Mesenchymal stem cell (in vitro differentiated cells and primary cell): ENCODE measurements around the gene RPTOR.

Experiments used
- DNase-seq: peaks from one replicate; pipeline ENCODE4 v3.0.0-alpha.2; 2013
- H2AFZ ChIP-seq: one replicate; pipeline ENCODE4 v1.6.1; 2013; ENCODE audit warnings: low read depth, mild to moderate bottlenecking, control low read depth, inconsistent platforms, low read length, moderate library complexity
- H2AK5ac ChIP-seq: 2 replicates; pipeline ENCODE4 v1.6.1; 2013; ENCODE audit warnings: low read length, moderate library complexity, mild to moderate bottlenecking, inconsistent platforms; ENCODE audit not compliant: severe bottlenecking
- H2BK120ac ChIP-seq: one replicate; pipeline ENCODE4 v1.6.1; 2013; ENCODE audit warnings: low read depth, mild to moderate bottlenecking, inconsistent platforms, low read length, moderate library complexity
- H2BK12ac ChIP-seq, 2 experiments: one replicate each; pipeline ENCODE4 v1.6.1; 2013; ENCODE audit warnings: inconsistent platforms in 2 of 2, low read length in 2 of 2, mild to moderate bottlenecking in 2 of 2, moderate library complexity in 2 of 2, control low read depth in 1 of 2
- H2BK15ac ChIP-seq: one replicate; pipeline ENCODE4 v1.6.1; 2013; ENCODE audit warnings: mild to moderate bottlenecking, low read depth, inconsistent platforms; ENCODE audit not compliant: poor library complexity, severe bottlenecking
- H2BK5ac ChIP-seq: 2 replicates; pipeline ENCODE4 v1.6.1; 2013; ENCODE audit warnings: low read depth, mild to moderate bottlenecking, low read length, control low read depth, inconsistent platforms; ENCODE audit not compliant: poor library complexity, severe bottlenecking
- H3K14ac ChIP-seq, 2 experiments: one replicate each; pipeline ENCODE4 v1.6.1; 2013; ENCODE audit warnings: inconsistent platforms in 2 of 2, low read length in 2 of 2, control low read depth in 1 of 2, mild to moderate bottlenecking in 1 of 2, moderate library complexity in 1 of 2
- H3K18ac ChIP-seq, 2 experiments: one replicate each; pipeline ENCODE4 v1.6.1; 2013; ENCODE audit warnings: inconsistent platforms in 2 of 2, low read length in 2 of 2, control low read depth in 1 of 2, low read depth in 1 of 2, mild to moderate bottlenecking in 1 of 2
- H3K23ac ChIP-seq, 2 experiments: one replicate each; pipeline ENCODE4 v1.6.1; 2013; ENCODE audit warnings: inconsistent platforms in 2 of 2, low read length in 2 of 2, mild to moderate bottlenecking in 2 of 2, moderate library complexity in 2 of 2, control low read depth in 1 of 2
- H3K27ac ChIP-seq: 2 replicates; pipeline ENCODE4 v1.5.1; 2013; ENCODE audit warnings: mild to moderate bottlenecking, moderate library complexity, low read length, control low read depth, inconsistent platforms; ENCODE audit not compliant: poor library complexity, severe bottlenecking
- H3K27me3 ChIP-seq, 2 experiments: 2 replicates each; pipeline versions ENCODE4 v1.6.1 to v1.7.0; 2013; ENCODE audit warnings: low read length in 2 of 2, mild to moderate bottlenecking in 2 of 2, moderate library complexity in 2 of 2, control low read depth in 1 of 2, inconsistent platforms in 1 of 2; ENCODE audit not compliant: control insufficient read depth in 1 of 2, insufficient read depth in 1 of 2
- H3K36me3 ChIP-seq, 2 experiments: 2 replicates each; pipeline versions ENCODE4 v1.6.1 to v1.7.0; 2013; ENCODE audit warnings: low read length in 2 of 2, control low read depth in 1 of 2, inconsistent platforms in 1 of 2, low read depth in 1 of 2, mild to moderate bottlenecking in 1 of 2; ENCODE audit not compliant: insufficient read depth in 2 of 2, control insufficient read depth in 1 of 2
- H3K4ac ChIP-seq, 2 experiments: one replicate each; pipeline ENCODE4 v1.6.1; 2013; ENCODE audit warnings: inconsistent platforms in 2 of 2, low read length in 2 of 2, mild to moderate bottlenecking in 2 of 2, moderate library complexity in 2 of 2, control low read depth in 1 of 2, low read depth in 1 of 2
- H3K4me1 ChIP-seq: 2 replicates; pipeline ENCODE4 v1.6.1; 2013; ENCODE audit warnings: low read depth, low read length, control low read depth; ENCODE audit not compliant: control insufficient read depth, insufficient read depth
- H3K4me2 ChIP-seq: 2 replicates; pipeline ENCODE4 v1.6.1; 2013; ENCODE audit warnings: low read length, mild to moderate bottlenecking, inconsistent platforms; ENCODE audit not compliant: poor library complexity, severe bottlenecking
- H3K4me3 ChIP-seq, 2 experiments: 2 replicates each; pipeline versions ENCODE4 v1.5.1 to v1.7.0; 2013; ENCODE audit warnings: low read length in 2 of 2, mild to moderate bottlenecking in 2 of 2, control low read depth in 1 of 2, low read depth in 1 of 2; ENCODE audit not compliant: insufficient read depth in 1 of 2
- H3K79me1 ChIP-seq: replicated peaks from 2 replicates; pipeline ENCODE4 v1.6.1; 2013; ENCODE audit warnings: mild to moderate bottlenecking, control low read depth, low read length, inconsistent platforms; ENCODE audit not compliant: poor library complexity, severe bottlenecking
- H3K9ac ChIP-seq: 2 replicates; pipeline ENCODE4 v1.7.0; 2013; ENCODE audit warnings: mild to moderate bottlenecking, low read length, moderate library complexity
- H3K9me3 ChIP-seq: 2 replicates; pipeline ENCODE4 v1.7.0; 2013; ENCODE audit warnings: mild to moderate bottlenecking, low read length; ENCODE audit not compliant: control insufficient read depth
- H4K8ac ChIP-seq: one replicate; pipeline ENCODE4 v1.6.1; 2013; ENCODE audit warnings: inconsistent platforms, mild to moderate bottlenecking, low read length, moderate library complexity
- H4K91ac ChIP-seq: one replicate; pipeline ENCODE4 v1.6.1; 2013; ENCODE audit warnings: mild to moderate bottlenecking, low read length, inconsistent platforms
- WGBS: methylation state at CpG from one replicate; pipeline ENCODE4 v1.1.7; 2013; ENCODE audit warnings: mixed read lengths; 5-methylcytosine and 5-hydroxymethylcytosine counted together

RPTOR gene

DNA sequence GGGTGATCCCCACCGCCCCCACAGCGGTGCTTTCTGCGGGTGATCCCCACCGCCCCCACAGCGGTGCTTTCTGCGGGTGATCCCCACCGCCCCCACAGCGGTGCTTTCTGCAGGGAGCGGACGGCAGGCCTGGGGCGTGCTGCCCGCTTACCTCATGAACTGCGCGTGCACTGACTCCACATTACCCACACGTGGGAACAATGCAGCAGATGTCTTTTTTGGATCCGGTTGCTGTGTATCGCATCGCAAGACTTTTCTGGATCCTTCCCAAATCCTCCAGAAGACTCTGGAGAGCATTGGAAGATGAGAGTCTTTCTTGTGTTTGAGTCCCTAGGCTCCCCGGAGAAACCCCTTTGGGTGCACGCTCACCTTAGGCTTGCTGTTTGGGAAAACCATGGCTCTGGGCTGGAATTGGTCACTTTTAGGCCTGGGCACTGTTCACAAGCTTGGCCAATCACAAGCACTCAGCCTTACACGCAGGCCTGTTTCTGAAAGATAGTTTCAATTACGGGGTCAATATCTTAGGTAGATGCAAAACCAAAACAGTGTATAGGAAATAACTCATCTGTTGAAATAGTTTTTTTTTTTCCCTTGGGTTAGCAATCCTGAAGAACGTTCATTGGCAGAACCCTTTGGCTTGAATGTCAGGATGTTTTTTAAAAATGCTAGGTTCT is 201.8 kb downstream of the RPTOR start:
- no peak overlapping the region for H3K27ac ChIP-seq
- H3K27me3 ChIP-seq: no peaks in the 10 kb centered on the region
- H3K23ac ChIP-seq: no peak overlapping the region
- peaks cover 7% of the 10 kb centered on the region for H3K4me1 ChIP-seq
- 97% methylated on average over 21 of the region's 23 CpGs for WGBS
- no peak for DNase-seq
- H3K79me1 ChIP-seq: peaks cover 20% of the 10 kb centered on the region
- no peak overlapping the region for H2AK5ac ChIP-seq
- H4K8ac ChIP-seq: no peak overlapping the region
- H3K36me3 ChIP-seq: peaks cover 9 to 26% of the 10 kb centered on the region in 2 experiments
- H3K9ac ChIP-seq: no peak overlapping the region
- no peak overlapping the region for H2BK15ac ChIP-seq
- no peak overlapping the region for H3K4me3 ChIP-seq
- no peak overlapping the region for H2AFZ ChIP-seq
- no peak overlapping the region for H4K91ac ChIP-seq
- H3K4ac ChIP-seq: no peak overlapping the region
- H2BK12ac ChIP-seq: no peak overlapping the region
- H3K18ac ChIP-seq: no peak overlapping the region
- H3K4me2 ChIP-seq: no peak overlapping the region
- no peak overlapping the region for H2BK5ac ChIP-seq
- no peak overlapping the region for H2BK120ac ChIP-seq
- H3K14ac ChIP-seq: no peak overlapping the region
- no peaks in the 10 kb centered on the region for H3K9me3 ChIP-seq

DNA sequence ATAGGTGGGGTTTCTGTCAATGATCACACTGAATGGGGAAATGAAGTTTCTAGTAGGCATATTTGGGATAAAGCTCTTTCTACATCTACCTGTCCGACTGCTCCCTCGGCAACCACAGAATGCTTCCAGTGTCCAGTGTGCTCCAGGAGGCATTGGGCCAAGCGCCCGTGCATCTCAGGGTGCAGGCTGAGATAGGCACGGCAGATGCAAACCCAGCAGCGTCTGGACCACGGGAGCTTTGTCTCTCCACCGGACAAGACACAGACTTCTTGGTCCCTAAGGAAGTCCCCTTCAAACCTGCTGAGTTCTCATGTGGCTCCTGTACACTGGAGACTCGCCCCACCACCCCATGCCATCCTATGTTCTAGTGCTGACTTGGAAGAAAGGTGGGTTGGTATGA is 202.8 kb downstream of the RPTOR start:
- Histone ChIP-seq H3K27me3 (no peaks in the 10 kb centered on the region), H3K4me3 (no peak overlapping the region), H3K4me1 (peaks cover 15% of the 10 kb centered on the region), H4K91ac (no peak overlapping the region), H3K4ac (no peak overlapping the region), H3K9me3 (no peaks in the 10 kb centered on the region), H3K36me3 (peaks cover 6 to 17% of the 10 kb centered on the region in 2 experiments), H3K79me1 (peaks cover 13% of the 10 kb centered on the region), H3K23ac (no peak overlapping the region), H3K27ac (no peak overlapping the region), H2BK120ac (no peak overlapping the region), H4K8ac (no peak overlapping the region), H2AFZ (no peak overlapping the region), H3K14ac (no peak overlapping the region), H2BK5ac (no peak overlapping the region), H3K18ac (no peak overlapping the region), H3K9ac (no peak overlapping the region), H2BK12ac (no peak overlapping the region), H3K4me2 (no peak overlapping the region), H2BK15ac (no peak overlapping the region), H2AK5ac (no peak overlapping the region)
- DNase-seq: no peak
- 94% methylated on average over 9 of the region's 9 CpGs for WGBS

DNA sequence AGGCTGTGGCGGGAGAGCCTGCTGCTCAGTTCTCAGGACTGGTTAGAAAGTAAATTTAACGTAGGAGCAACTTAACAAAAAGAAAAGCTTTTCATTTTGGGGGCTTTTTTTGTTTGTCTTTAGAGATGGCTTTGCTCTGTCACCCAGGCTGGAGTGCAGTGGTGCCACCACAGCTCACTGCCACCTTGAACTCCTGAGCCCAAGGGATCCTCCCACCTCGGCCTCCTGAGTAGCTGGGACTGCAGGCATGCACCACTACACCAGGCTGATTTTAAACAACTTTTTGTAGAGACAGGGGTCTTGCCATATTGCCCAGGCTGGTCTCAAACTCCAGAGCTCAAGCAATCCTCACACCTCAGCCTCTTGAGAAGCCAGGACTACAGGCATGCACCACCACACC is 205.0 kb downstream of the RPTOR start:
- no peaks in the 10 kb centered on the region for H3K27me3 ChIP-seq
- no peak overlapping the region for H3K9ac ChIP-seq
- no peak overlapping the region for H2BK120ac ChIP-seq
- no peak overlapping the region for H4K8ac ChIP-seq
- no peak overlapping the region for H2AFZ ChIP-seq
- H2BK12ac ChIP-seq: no peak overlapping the region
- no peak for DNase-seq
- no peak overlapping the region for H2BK5ac ChIP-seq
- no peak overlapping the region for H3K4ac ChIP-seq
- no peak overlapping the region for H3K14ac ChIP-seq
- no peak overlapping the region for H3K27ac ChIP-seq
- no peak overlapping the region for H2AK5ac ChIP-seq
- H3K4me1 ChIP-seq: peaks cover 15% of the 10 kb centered on the region
- no peak overlapping the region for H2BK15ac ChIP-seq
- H3K4me2 ChIP-seq: no peak overlapping the region
- no peak overlapping the region for H3K4me3 ChIP-seq
- H3K23ac ChIP-seq: no peak overlapping the region
- peaks cover 11 to 18% of the 10 kb centered on the region in 2 experiments for H3K36me3 ChIP-seq
- WGBS: 83% methylated on average over 2 of the region's 3 CpGs
- no peak overlapping the region for H4K91ac ChIP-seq
- H3K9me3 ChIP-seq: no peaks in the 10 kb centered on the region
- H3K79me1 ChIP-seq: peaks cover 17% of the 10 kb centered on the region
- no peak overlapping the region for H3K18ac ChIP-seq

DNA sequence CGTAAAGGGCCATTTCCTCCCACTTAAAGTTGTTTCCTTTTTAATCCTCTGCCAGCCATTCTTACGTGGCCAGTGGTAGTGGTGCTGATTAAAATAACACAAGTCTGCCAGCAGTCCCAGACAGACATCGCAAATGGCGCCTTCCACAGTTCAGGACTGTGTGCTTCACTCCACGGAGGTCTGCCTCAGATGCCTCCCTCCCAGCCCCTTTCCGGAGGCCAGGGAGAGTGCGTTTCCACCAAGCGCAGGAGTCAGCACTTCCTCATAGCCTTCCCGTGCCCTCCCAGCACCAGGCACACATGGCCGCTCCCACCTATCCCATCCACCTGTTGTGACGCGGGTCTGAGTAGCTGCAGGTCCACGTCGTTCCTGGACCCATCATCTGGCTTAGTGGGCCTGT is 205.6 kb downstream of the RPTOR start:
- Histone ChIP-seq H4K91ac (no peak overlapping the region), H3K14ac (no peak overlapping the region), H3K9me3 (no peaks in the 10 kb centered on the region), H3K27me3 (no peaks in the 10 kb centered on the region), H2BK15ac (no peak overlapping the region), H3K79me1 (peaks cover 16% of the 10 kb centered on the region), H4K8ac (no peak overlapping the region), H3K4me3 (peak overlapping the region in 1 of 2 experiments; percentile 30), H2BK120ac (no peak overlapping the region), H2BK5ac (no peak overlapping the region), H3K18ac (no peak overlapping the region), H3K4me1 (peaks cover 15% of the 10 kb centered on the region), H3K4me2 (no peak overlapping the region), H2BK12ac (peak overlapping the region; percentile 0 to 84), H3K36me3 (peaks cover 18 to 23% of the 10 kb centered on the region in 2 experiments), H2AK5ac (no peak overlapping the region), H3K23ac (no peak overlapping the region), H3K27ac (no peak overlapping the region), H2AFZ (no peak overlapping the region), H3K4ac (no peak overlapping the region), H3K9ac (peak overlapping the region; percentile 89)
- 84% methylated on average over 14 of the region's 14 CpGs for whole genome bisulfite sequencing
- DNase-seq: no peak
